MM.1S (cell line): ENCODE results near the gene TSHZ1.

Experiments used
- DNase-seq: peaks from one replicate; pipeline ENCODE4 v3.0.0-alpha.2; 2015
- H2AFZ ChIP-seq: fragments of 300-600 bp; sonication (generic); 2 replicates; pipeline ENCODE4 v1.6.0; 2016; ENCODE audit warnings: antibody characterized with exemption, low read length
- H3F3A ChIP-seq: fragments of 300-600 bp; sonication (generic); 2 replicates; pipeline ENCODE4 v1.6.1; 2016; ENCODE audit warnings: mild to moderate bottlenecking, antibody characterized with exemption, low read length, moderate library complexity, mixed read lengths; ENCODE audit not compliant: insufficient read depth
- H3K27ac ChIP-seq: fragments of 300-600 bp; sonication (generic); 2 replicates; pipeline ENCODE4 v1.5.1; 2016; ENCODE audit warnings: mild to moderate bottlenecking, low read length
- H3K27me3 ChIP-seq: fragments of 300-600 bp; sonication (generic); replicated peaks from 2 replicates; pipeline ENCODE4 v1.6.0; 2016; ENCODE audit warnings: low read length; ENCODE audit not compliant: insufficient read depth
- H3K36me3 ChIP-seq: fragments of 300-600 bp; sonication (generic); replicated peaks from 2 replicates; pipeline ENCODE4 v1.6.1; 2016; ENCODE audit warnings: mild to moderate bottlenecking, low read length, mixed read lengths; ENCODE audit not compliant: insufficient read depth
- H3K4me1 ChIP-seq: fragments of 300-600 bp; sonication (generic); 2 replicates; pipeline ENCODE4 v1.6.1; 2016; ENCODE audit warnings: low read length, mixed read lengths
- H3K4me2 ChIP-seq: fragments of 300-600 bp; sonication (generic); 2 replicates; pipeline ENCODE4 v1.6.0; 2016; ENCODE audit warnings: low read depth, low read length
- H3K4me3 ChIP-seq: fragments of 300-600 bp; sonication (generic); 2 replicates; pipeline ENCODE4 v1.5.1; 2016; ENCODE audit warnings: low read length, mixed read lengths
- H3K79me2 ChIP-seq: fragments of 300-600 bp; sonication (generic); 2 replicates; pipeline ENCODE4 v1.6.1; 2016; ENCODE audit warnings: mixed run types, low read length, mixed read lengths
- H3K9ac ChIP-seq: fragments of 300-600 bp; sonication (generic); 2 replicates; pipeline ENCODE4 v1.6.1; 2016; ENCODE audit warnings: low read length, mixed read lengths
- H3K9me2 ChIP-seq: fragments of 300-600 bp; sonication (generic); replicated peaks from 2 replicates; pipeline ENCODE4 v1.6.1; 2016; ENCODE audit warnings: mild to moderate bottlenecking, low read length, mixed read lengths; ENCODE audit not compliant: insufficient read depth
- H3K9me3 ChIP-seq: fragments of 300-600 bp; sonication (generic); replicated peaks from 2 replicates; pipeline ENCODE4 v1.6.1; 2016; ENCODE audit warnings: mild to moderate bottlenecking, low read length, mixed read lengths; ENCODE audit not compliant: insufficient read depth
- H4K20me1 ChIP-seq: fragments of 300-600 bp; sonication (generic); 2 replicates; pipeline ENCODE4 v1.6.1; 2016; ENCODE audit warnings: mild to moderate bottlenecking, low read length, moderate library complexity, mixed read lengths; ENCODE audit not compliant: insufficient read depth
- CTCF ChIP-seq: fragments of 300-600 bp; sonication (generic); IDR thresholded peaks from 2 replicates; pipeline ENCODE4 v1.5.1; 2016; ENCODE audit warnings: antibody characterized with exemption, low read length, mixed read lengths
- EZH2 ChIP-seq: fragments of 300-600 bp; sonication (generic); optimal IDR thresholded peaks from 2 replicates; pipeline ENCODE3; 2017; ENCODE audit warnings: low read depth, mild to moderate bottlenecking, antibody characterized with exemption, low read length, mixed read lengths
- EZH2phosphoT487 ChIP-seq: fragments of 300-600 bp; sonication (generic); IDR thresholded peaks from 2 replicates; pipeline ENCODE4 v1.6.1; 2018; ENCODE audit warnings: antibody characterized with exemption, low read length

The TSHZ1 gene

GRCh38 chr18:75264195-75264594 is 53.6 kb downstream of the TSHZ1 start:
- Histone ChIP-seq H3K9ac (no peak overlapping the region), H3K4me2 (no peak overlapping the region), H2AFZ (no peak overlapping the region), H3K36me3 (no peaks in the 10 kb centered on the region), H3K27ac (no peak overlapping the region), H3K27me3 (no peaks in the 10 kb centered on the region), H3K4me3 (no peak overlapping the region), H3K4me1 (no peaks in the 10 kb centered on the region), H3K9me3 (no peaks in the 10 kb centered on the region), H3F3A (no peaks in the 10 kb centered on the region), H3K79me2 (0 out of 2 replicates have a peak, but pooled peaks cover 2% of the 10 kb centered on the region), H4K20me1 (no peaks in the 10 kb centered on the region), H3K9me2 (no peaks in the 10 kb centered on the region)
- TF ChIP-seq EZH2 (no peak), EZH2phosphoT487 (no peak), CTCF (no peak)
- no peak for DNase-seq

- H2AFZ ChIP-seq, result no peak overlapping the region
- H3F3A ChIP-seq, result no peaks in the 10 kb centered on the region
- H3K9me2 ChIP-seq, result no peaks in the 10 kb centered on the region
- no peak overlapping the region for H3K4me3 ChIP-seq
- no peak for TF ChIP-seq EZH2
- TF ChIP-seq EZH2phosphoT487, result no peak
- no peak for TF ChIP-seq CTCF
- no peaks in the 10 kb centered on the region for H4K20me1 ChIP-seq
- no peaks in the 10 kb centered on the region for H3K9me3 ChIP-seq
- no peaks in the 10 kb centered on the region for H3K27me3 ChIP-seq
- H3K36me3 ChIP-seq, result no peaks in the 10 kb centered on the region
- no peak for DNase-seq
- H3K4me1 ChIP-seq, result no peaks in the 10 kb centered on the region
- no peak overlapping the region for H3K9ac ChIP-seq
- H3K79me2 ChIP-seq, result 0 out of 2 replicates have a peak, but pooled peaks cover 2% of the 10 kb centered on the region
- H3K27ac ChIP-seq, result no peak overlapping the region
- H3K4me2 ChIP-seq, result no peak overlapping the region
Measured at GRCh38 chr18:75264926-75265597, 54.5 kb downstream of the TSHZ1 start.

GRCh38 chr18:75265872-75266271 is 55.3 kb downstream of the TSHZ1 start:
- Histone ChIP-seq H2AFZ (no peak overlapping the region), H3K27ac (no peak overlapping the region), H3K36me3 (no peaks in the 10 kb centered on the region), H3K4me2 (no peak overlapping the region), H3K4me3 (no peak overlapping the region), H3K9me3 (no peaks in the 10 kb centered on the region), H3K4me1 (no peaks in the 10 kb centered on the region), H3K27me3 (no peaks in the 10 kb centered on the region), H3K9me2 (no peaks in the 10 kb centered on the region), H3K9ac (no peak overlapping the region), H4K20me1 (no peaks in the 10 kb centered on the region), H3K79me2 (0 out of 2 replicates have a peak, but pooled peaks cover 2% of the 10 kb centered on the region), H3F3A (no peaks in the 10 kb centered on the region)
- TF ChIP-seq EZH2 (no peak), CTCF (no peak)
- no peak for DNase-seq
